ENCODE measurements around the gene IFNAR2. TPM values are rescaled to one million over a fixed set of nuclear protein-coding genes. Genes with fewer than 3 reads are reported as not detected.

IFNAR2 gene
- total and polyA plus RNA-seq, 2 experiments from 2014 or later, result 16.8 to 18.2 TPM

GRCh38 chr21:33237486-33237885, 7.7 kb downstream of the IFNAR2 start:
- DNase-seq (ENCODE audit: low spot score), result no peak
- peaks cover 7% of the 10 kb centered on the region for H3K4me1 ChIP-seq (ENCODE audit: insufficient read depth)
- no peak for ATAC-seq
- H3K27me3 ChIP-seq (ENCODE audit: insufficient read depth), result no peaks in the 10 kb centered on the region
- 0 out of 2 replicates have a peak, but pooled peaks cover 3% of the 10 kb centered on the region for H3F3A ChIP-seq (replicated peaks; ENCODE audit: low read depth)
- peaks cover 50% of the 10 kb centered on the region for H3K9me3 Mint-ChIP-seq
- peaks cover 11% of the 10 kb centered on the region; the same call in 1 of the 2 replicates for H3K36me3 ChIP-seq (ENCODE audit: insufficient read depth)
- H3K4me1 Mint-ChIP-seq, result peaks cover 16% of the 10 kb centered on the region
- no peak overlapping the region for H2AFZ ChIP-seq
- peaks cover 36% of the 10 kb centered on the region for H3K79me2 ChIP-seq (replicated peaks; ENCODE audit: insufficient read depth)
- H3K36me3 Mint-ChIP-seq (ENCODE audit: low read depth), result peaks cover 64% of the 10 kb centered on the region
- H3K27me3 Mint-ChIP-seq (ENCODE audit: insufficient read depth, low read depth, poor library complexity), result peaks cover 10% of the 10 kb centered on the region
- H3K9me2 ChIP-seq (ENCODE audit: insufficient read depth), result no peaks in the 10 kb centered on the region
- no peak overlapping the region for H3K27ac ChIP-seq (ENCODE audit: low read depth)
- H4K20me1 ChIP-seq (replicated peaks; ENCODE audit: insufficient read depth), result no peaks in the 10 kb centered on the region
- no peak overlapping the region for H3K4me2 ChIP-seq
- H3K4me3 Mint-ChIP-seq, result no peak overlapping the region
- no peak overlapping the region for H3K4me3 ChIP-seq
- TF ChIP-seq REST (IDR thresholded peaks at IDR 0.05; ENCODE audit: unreplicated experiment) (no peak), CTCF (conservative IDR thresholded peaks at IDR 0.05; ENCODE audit: low read depth in 2 of 2) (no peak), EZH2phosphoT487 (IDR thresholded peaks at IDR 0.05; ENCODE audit: unreplicated experiment) (no peak)
- no peak overlapping the region for H3K27ac Mint-ChIP-seq

GRCh38 chr21:33238146-33238545, 8.4 kb downstream of the IFNAR2 start:
- Histone ChIP-seq H3K4me2 (no peak overlapping the region), H2AFZ (no peak overlapping the region), H3F3A (replicated peaks; ENCODE audit: low read depth) (0 out of 2 replicates have a peak, but pooled peaks cover 3% of the 10 kb centered on the region), H3K4me3 (no peak overlapping the region), H3K4me1 (ENCODE audit: insufficient read depth) (peaks cover under 1% of the 10 kb centered on the region), H3K79me2 (replicated peaks; ENCODE audit: insufficient read depth) (peaks cover 29% of the 10 kb centered on the region), H3K27ac (ENCODE audit: low read depth) (no peak overlapping the region), H4K20me1 (replicated peaks; ENCODE audit: insufficient read depth) (no peaks in the 10 kb centered on the region), H3K27me3 (ENCODE audit: insufficient read depth) (no peaks in the 10 kb centered on the region), H3K36me3 (ENCODE audit: insufficient read depth) (peaks cover 11% of the 10 kb centered on the region; the same call in 1 of the 2 replicates), H3K9me2 (ENCODE audit: insufficient read depth) (no peaks in the 10 kb centered on the region)
- Mint-ChIP-seq H3K9me3 (peaks cover 50% of the 10 kb centered on the region), H3K4me1 (peaks cover 10% of the 10 kb centered on the region), H3K4me3 (no peak overlapping the region), H3K27ac (no peak overlapping the region), H3K27me3 (ENCODE audit: insufficient read depth, low read depth, poor library complexity) (peaks cover 10% of the 10 kb centered on the region), H3K36me3 (ENCODE audit: low read depth) (peaks cover 65% of the 10 kb centered on the region)
- DNase-seq (ENCODE audit: low spot score), result no peak
- no peak for TF ChIP-seq ZNF114 (CRISPR knock-in tag; IDR thresholded peaks at IDR 0.05)
- no peak for TF ChIP-seq EZH2 (IDR thresholded peaks at IDR 0.05; ENCODE audit: low read depth, unreplicated experiment)
- TF ChIP-seq STAT1 (IDR thresholded peaks at IDR 0.05; ENCODE audit: unreplicated experiment), result no peak
- TF ChIP-seq NANOG (IDR thresholded peaks at IDR 0.05; ENCODE audit: borderline replicate concordance), result no peak
- no peak for ATAC-seq
